GM12874 (cell line): ENCODE results near the gene RPL32.

ENCODE experiments used
- CTCF ChIP-seq: IDR thresholded peaks from 2 replicates; pipeline ENCODE4 v1.5.1; 2011; ENCODE audit warnings: low read depth, mild to moderate bottlenecking, control low read depth, low read length, moderate library complexity; ENCODE audit not compliant: insufficient read depth

Gene RPL32

GRCh38 chr3:12841149-12841969 lies at the start of gene RPL32:
RPL32 (minus strand) TSS chr3:12841565; CDS start chr3:12840237, 1,328 bp downstream.
- peak; percentile 63 for TF ChIP-seq CTCF

- no peak for TF ChIP-seq CTCF
Measured at GRCh38 chr3:12890610-12891390, 49.4 kb upstream of the RPL32 start.

GRCh38 chr3:12886736-12887135 lies 45.4 kb upstream of the RPL32 start:
- no peak for TF ChIP-seq CTCF

- no peak for TF ChIP-seq CTCF
Measured at GRCh38 chr3:12886106-12886679, 44.8 kb upstream of the RPL32 start.

GRCh38 chr3:12885583-12885930 lies 44.2 kb upstream of the RPL32 start:
- TF ChIP-seq CTCF: no peak

- no peak for TF ChIP-seq CTCF
Measured at GRCh38 chr3:12884790-12885582, 43.6 kb upstream of the RPL32 start.
